SK-N-MC (cell line): ENCODE results near the gene BRAF.

Experiments used
- FOXP2 ChIP-seq: optimal IDR thresholded peaks from 2 replicates; pipeline ENCODE3; 2011; ENCODE audit warnings: mild to moderate bottlenecking, moderate library complexity; ENCODE audit not compliant: insufficient read depth; ENCODE audit errors: extremely low read length, control extremely low read depth
- POLR2AphosphoS5 ChIP-seq: IDR thresholded peaks from 2 replicates; pipeline ENCODE4 v1.6.1; 2012; ENCODE audit warnings: mild to moderate bottlenecking, low read depth, low read length, borderline replicate concordance

- TF ChIP-seq POLR2AphosphoS5 (no peak), FOXP2 (no peak)
These were observed 146.2 kb downstream of the BRAF start for GRCh38 chr7:140778568-140778967.
